Omental fat pad (tissue), 4 donors: ENCODE measurements around the gene TSHZ1. TPM values are rescaled to one million over a fixed set of nuclear protein-coding genes. Genes with fewer than 3 reads are reported as not detected.

Source experiments
- ATAC-seq: fragments of 150-250 bp; one replicate; pipeline ENCODE4 v1.9.1; 2016; ENCODE audit warnings: mild to moderate bottlenecking, moderate library complexity; ENCODE audit not compliant: low FRiP score
- DNase-seq: peaks from one replicate; pipeline ENCODE4 v3.0.0-alpha.2; 2019; ENCODE audit warnings: low spot score
- CTCF ChIP-seq, 3 donors: fragments of 450-650 bp; IDR thresholded peaks; one replicate each; pipeline ENCODE4 v1.5.1; 2016 to 2017; ENCODE audit warnings: antibody characterized with exemption in 3 of 3, mild to moderate bottlenecking in 3 of 3, moderate library complexity in 2 of 3
- total RNA-seq, 4 donors: library from RNA; depleted of rRNA; stranded (reverse); fragments of >200 nt; gene quantifications; one replicate each; pipeline ENCODE4 v1.1.0, GENCODE V29; 2016

TSHZ1 gene
- total RNA-seq, 4 donors from 2014 or later, result 11.6 to 18.4 (median 13.7) TPM

- ATAC-seq (no peak), DNase-seq (no peak)
Observed at GRCh38 chr18:75251466-75251865, 40.9 kb downstream of the TSHZ1 start.

GRCh38 chr18:75252136-75252535 is 41.5 kb downstream of the TSHZ1 start:
- no peak for TF ChIP-seq CTCF (IDR thresholded peaks at IDR 0.05)
- no peak for ATAC-seq
- no peak for DNase-seq

More at GRCh38 chr18:75251466-75251865, 40.9 kb downstream of the TSHZ1 start:
- no peak for TF ChIP-seq CTCF (IDR thresholded peaks at IDR 0.05)

- TF ChIP-seq CTCF (IDR thresholded peaks at IDR 0.05), result no peak
- DNase-seq (no peak), ATAC-seq (no peak)
Observed at GRCh38 chr18:75253043-75253442, 42.4 kb downstream of the TSHZ1 start.

GRCh38 chr18:75253784-75254183 is 43.2 kb downstream of the TSHZ1 start:
- DNase-seq (no peak), ATAC-seq (no peak)
- no peak for TF ChIP-seq CTCF (IDR thresholded peaks at IDR 0.05)

GRCh38 chr18:75255094-75255493 is 44.5 kb downstream of the TSHZ1 start:
- ATAC-seq (no peak), DNase-seq (no peak)
- TF ChIP-seq CTCF (IDR thresholded peaks at IDR 0.05), result no peak

GRCh38 chr18:75256376-75256775 is 45.8 kb downstream of the TSHZ1 start:
- DNase-seq (no peak), ATAC-seq (no peak)
- TF ChIP-seq CTCF (IDR thresholded peaks at IDR 0.05), result no peak

GRCh38 chr18:75257605-75258004 is 47.0 kb downstream of the TSHZ1 start:
- DNase-seq (no peak), ATAC-seq (no peak)
- no peak for TF ChIP-seq CTCF (IDR thresholded peaks at IDR 0.05)
